ENCODE results near the gene PARVA.
A peak's percentile ranks its signal among the peaks of the same experiment; 100 is the strongest.

Gene PARVA

GRCh38 chr11:12505183-12505582 is 127.8 kb downstream of the PARVA start:
- TF ChIP-seq CTCF (IDR thresholded peaks at IDR 0.05; ENCODE audit: insufficient read depth, low read depth, low read length, missing control alignments): no peak
- no peak overlapping the region for H3K4me3 ChIP-seq (ENCODE audit: low read length)
- DNase-seq (ENCODE audit: low read depth): no peak

- no peak for TF ChIP-seq CTCF (IDR thresholded peaks at IDR 0.05; ENCODE audit: insufficient read depth, low read depth, low read length, missing control alignments)
- H3K4me3 ChIP-seq (ENCODE audit: low read length): no peak overlapping the region
- DNase-seq (ENCODE audit: low read depth): peak; percentile 16
These were observed 129.1 kb downstream of the PARVA start for GRCh38 chr11:12506404-12506921.

GRCh38 chr11:12507391-12507790 is 130.0 kb downstream of the PARVA start:
- DNase-seq (ENCODE audit: low read depth): no peak
- no peak overlapping the region for H3K4me3 ChIP-seq (ENCODE audit: low read length)
- TF ChIP-seq CTCF (IDR thresholded peaks at IDR 0.05; ENCODE audit: insufficient read depth, low read depth, low read length, missing control alignments): no peak

- no peak for DNase-seq (ENCODE audit: low read depth)
These were observed 130.9 kb downstream of the PARVA start for GRCh38 chr11:12508151-12508751.

GRCh38 chr11:12509371-12509770 is 132.0 kb downstream of the PARVA start:
- H3K4me3 ChIP-seq (ENCODE audit: low read length): no peak overlapping the region
- no peak for TF ChIP-seq CTCF (IDR thresholded peaks at IDR 0.05; ENCODE audit: insufficient read depth, low read depth, low read length, missing control alignments)

More at GRCh38 chr11:12508151-12508751, 130.9 kb downstream of the PARVA start:
- no peak overlapping the region for H3K4me3 ChIP-seq (ENCODE audit: low read length)
- TF ChIP-seq CTCF (IDR thresholded peaks at IDR 0.05; ENCODE audit: insufficient read depth, low read depth, low read length, missing control alignments): no peak

GRCh38 chr11:12512132-12512531 is 134.8 kb downstream of the PARVA start:
- no peak for TF ChIP-seq CTCF (IDR thresholded peaks at IDR 0.05; ENCODE audit: insufficient read depth, low read depth, low read length, missing control alignments)
- no peak overlapping the region for H3K4me3 ChIP-seq (ENCODE audit: low read length)
- DNase-seq (ENCODE audit: low read depth): no peak

More at GRCh38 chr11:12509371-12509770, 132.0 kb downstream of the PARVA start:
- DNase-seq (ENCODE audit: low read depth): no peak
